Caco-2 (cell line): ENCODE data around the gene LAMC2. TPM values are rescaled to one million over a fixed set of nuclear protein-coding genes. Genes with fewer than 3 reads are reported as not detected.
A peak's percentile ranks its signal among the peaks of the same experiment; 100 is the strongest.

Experiments used
- BruUV-seq: library from RNA; stranded (reverse); fragments of 400-500 nt; replicated peaks from 2 replicates; lab custom pipeline; 2021; lab: Mats Ljungman, UMichigan
- CTCF ChIA-PET: fragments of 300-600 bp; sonication (Branson Sonifier 250); formaldehyde crosslinking; loops from one replicate; lab custom pipeline; 2022; ENCODE audit warnings: antibody characterized with exemption; lab: Charles Lee
- POLR2A ChIA-PET: fragments of 300-600 bp; sonication (Branson Sonifier 250); formaldehyde crosslinking; loops from one replicate; lab custom pipeline; 2022; ENCODE audit warnings: antibody characterized with exemption; lab: Charles Lee
- DNase-seq, 2 experiments: peaks; one replicate each; pipeline versions ENCODE4 v3.0.0 to v3.0.0-alpha.2; 2020 to 2022
- H3K27me3 ChIP-seq: replicated peaks from 2 replicates; pipeline ENCODE4 v1.6.0; 2011; ENCODE audit warnings: low read length; ENCODE audit not compliant: control insufficient read depth, insufficient read depth
- H3K36me3 ChIP-seq: 2 replicates; pipeline ENCODE4 v1.5.1; 2011; ENCODE audit warnings: low read length; ENCODE audit not compliant: control insufficient read depth, insufficient read depth
- H3K4me1 ChIP-seq: fragments of 250-450 bp; sonication (Bioruptor Pico); 2 replicates; pipeline ENCODE4 v1.5.1; 2020; ENCODE audit warnings: mild to moderate bottlenecking
- H3K4me3 ChIP-seq: 2 replicates; pipeline ENCODE4 v1.5.1; 2011; ENCODE audit warnings: low read depth, mild to moderate bottlenecking, control low read depth, low read length
- H3K9me3 ChIP-seq: fragments of 250-450 bp; sonication (Bioruptor Pico); 2 replicates; pipeline ENCODE4 v1.5.1; 2020; ENCODE audit warnings: mild to moderate bottlenecking, moderate library complexity
- H3K27ac Mint-ChIP-seq: one replicate; pipeline ENCODE4 v1.8.0; 2022; ENCODE audit warnings: mixed read lengths; ENCODE audit not compliant: unreplicated experiment
- H3K27me3 Mint-ChIP-seq: one replicate; pipeline ENCODE4 v1.8.0; 2022; ENCODE audit warnings: mixed read lengths; ENCODE audit not compliant: insufficient read depth, unreplicated experiment
- H3K36me3 Mint-ChIP-seq: one replicate; pipeline ENCODE4 v1.8.0; 2022; ENCODE audit warnings: mild to moderate bottlenecking, mixed read lengths; ENCODE audit not compliant: insufficient read depth, unreplicated experiment
- H3K4me1 Mint-ChIP-seq: one replicate; pipeline ENCODE4 v1.8.0; 2022; ENCODE audit warnings: low read depth, mixed read lengths; ENCODE audit not compliant: unreplicated experiment
- H3K4me3 Mint-ChIP-seq: one replicate; pipeline ENCODE4 v1.8.0; 2022; ENCODE audit warnings: mild to moderate bottlenecking, moderate library complexity, mixed read lengths; ENCODE audit not compliant: unreplicated experiment
- H3K9me3 Mint-ChIP-seq: one replicate; pipeline ENCODE4 v1.8.0; 2022; ENCODE audit warnings: mixed read lengths; ENCODE audit not compliant: unreplicated experiment
- CTCF ChIP-seq, 2 experiments: fragments of 200-600 bp in 1 of 2; IDR thresholded peaks; 1 replicate in 1 of 2; 2 replicates in 1 of 2; pipeline versions ENCODE4 v1.5.1 to v1.8.0; 2011 to 2022; ENCODE audit warnings: antibody characterized with exemption in 1 of 2, control low read depth in 1 of 2, inconsistent platforms in 1 of 2, low read depth in 1 of 2, low read length in 1 of 2, mild to moderate bottlenecking in 1 of 2, moderate library complexity in 1 of 2; ENCODE audit not compliant: insufficient read depth in 1 of 2, severe bottlenecking in 1 of 2, unreplicated experiment in 1 of 2
- intact Hi-C: fragments of 100-400 bp; cut with micrococcal nuclease; formaldehyde crosslinking; loops from one replicate; pipeline ENCODE4 v1.10.0; 2022; ENCODE audit not compliant: unreplicated experiment
- total RNA-seq: library from RNA; stranded (reverse); gene quantifications from 2 replicates; pipeline ENCODE4 v1.2.3, GENCODE V29; 2022

The LAMC2 gene
- total RNA-seq, 1 experiment from 2014 or later: 34.9 TPM

- no peak overlapping the region for H3K4me3 ChIP-seq
- TF ChIP-seq CTCF (IDR thresholded peaks at IDR 0.05; ENCODE audit: insufficient read depth in 1 of 2, low read depth in 1 of 2, low read length in 1 of 2, severe bottlenecking in 1 of 2, unreplicated experiment in 1 of 2): no peak
- H3K36me3 ChIP-seq: no peaks in the 10 kb centered on the region
- H3K9me3 Mint-ChIP-seq: no peaks in the 10 kb centered on the region
- no peaks in the 10 kb centered on the region for H3K27me3 Mint-ChIP-seq
- ChIA-PET CTCF (no interaction called here), POLR2A (no interaction called here)
- intact Hi-C loops: loop anchor here (1.0 kb wide), 1 partner anchor 20 kb away; no protein-coding TSS in a partner anchor
- H3K4me1 Mint-ChIP-seq: peaks cover 39% of the 10 kb centered on the region
- H3K4me1 ChIP-seq: peaks cover 53% of the 10 kb centered on the region
- no TSS peak for BruUV-seq
- H3K36me3 Mint-ChIP-seq: no peaks in the 10 kb centered on the region
- H3K27ac Mint-ChIP-seq: peak overlapping the region; percentile 30
- H3K27me3 ChIP-seq: no peaks in the 10 kb centered on the region
- H3K9me3 ChIP-seq: no peaks in the 10 kb centered on the region
- DNase-seq: no peak
- peak overlapping the region; percentile 14 for H3K4me3 Mint-ChIP-seq
These were observed 5.8 kb upstream of the LAMC2 start for GRCh38 chr1:183180218-183180617.

GRCh38 chr1:183180634-183181056 lies 5.4 kb upstream of the LAMC2 start:
- H3K4me1 Mint-ChIP-seq: peaks cover 36% of the 10 kb centered on the region
- BruUV-seq: no TSS peak

GRCh38 chr1:183186841-183187240 lies 777 bp downstream of the LAMC2 start:
- no peak for DNase-seq
- POLR2A ChIA-PET: no interaction called here

More at GRCh38 chr1:183180634-183181056, 5.4 kb upstream of the LAMC2 start:
- H3K4me3 ChIP-seq: no peak overlapping the region
- CTCF ChIA-PET: no interaction called here
- no peaks in the 10 kb centered on the region for H3K9me3 Mint-ChIP-seq
- peak; percentile 53 to 76 for DNase-seq
- intact Hi-C loops: loop anchor here (1.0 kb wide), 1 partner anchor 20 kb away; no protein-coding TSS in a partner anchor
- no peaks in the 10 kb centered on the region for H3K36me3 ChIP-seq
- no peaks in the 10 kb centered on the region for H3K27me3 Mint-ChIP-seq
- peak overlapping the region; percentile 30 for H3K27ac Mint-ChIP-seq
- H3K4me1 ChIP-seq: peaks cover 56% of the 10 kb centered on the region
- no peaks in the 10 kb centered on the region for H3K9me3 ChIP-seq
- POLR2A ChIA-PET: no interaction called here
- TF ChIP-seq CTCF (IDR thresholded peaks at IDR 0.05; ENCODE audit: insufficient read depth in 1 of 2, low read depth in 1 of 2, low read length in 1 of 2, severe bottlenecking in 1 of 2, unreplicated experiment in 1 of 2): no peak
- H3K36me3 Mint-ChIP-seq: no peaks in the 10 kb centered on the region
- H3K4me3 Mint-ChIP-seq: peak overlapping the region; percentile 14
- no peaks in the 10 kb centered on the region for H3K27me3 ChIP-seq

More at GRCh38 chr1:183186841-183187240, 777 bp downstream of the LAMC2 start:
- peaks cover 13% of the 10 kb centered on the region for H3K4me1 ChIP-seq
- H3K4me3 ChIP-seq: peak overlapping the region; percentile 69
- CTCF ChIA-PET: interaction anchor here (0.7 kb wide), 1 partner anchor 48 kb away, joined by 3 read pairs; no protein-coding TSS in a partner anchor
- peaks cover 11% of the 10 kb centered on the region for H3K4me1 Mint-ChIP-seq
- H3K9me3 ChIP-seq: no peaks in the 10 kb centered on the region
- H3K27ac Mint-ChIP-seq: peak overlapping the region; percentile 89
- peak overlapping the region; percentile 87 for H3K4me3 Mint-ChIP-seq
- TF ChIP-seq CTCF (IDR thresholded peaks at IDR 0.05; ENCODE audit: insufficient read depth in 1 of 2, low read depth in 1 of 2, low read length in 1 of 2, severe bottlenecking in 1 of 2, unreplicated experiment in 1 of 2): no peak
- no peaks in the 10 kb centered on the region for H3K27me3 ChIP-seq
- TSS peak; percentile 53 for BruUV-seq
- no peaks in the 10 kb centered on the region for H3K27me3 Mint-ChIP-seq
- H3K36me3 ChIP-seq: no peaks in the 10 kb centered on the region
- peaks cover 6% of the 10 kb centered on the region for H3K36me3 Mint-ChIP-seq
- intact Hi-C loops: loop anchor here (1.0 to 2.0 kb wide), 4 partner anchors 42 to 225 kb away; no protein-coding TSS in a partner anchor
- H3K9me3 Mint-ChIP-seq: no peaks in the 10 kb centered on the region
